GM18867 (cell line): ENCODE results near the gene TBC1D3B.
"Not testable (repeated sequence)": the region's sequence is repeated elsewhere in the genome, so short reads cannot be mapped to it uniquely, and the experiment has no call there.

Source experiments
- ATAC-seq: cut with Tn5 transposase; IDR thresholded peaks from one replicate; pipeline ENCODE4 v1.9.1; 2021; ENCODE audit warnings: mild to moderate bottlenecking, moderate library complexity; ENCODE audit not compliant: unreplicated experiment

TBC1D3B gene

GRCh38 chr17:36201506-36201905 is 25.1 kb upstream of the TBC1D3B start:
- peak; percentile 12 for ATAC-seq

GRCh38 chr17:36201102-36201501 is 24.7 kb upstream of the TBC1D3B start:
- not testable (repeated sequence) for ATAC-seq

GRCh38 chr17:36198831-36199465 is 22.5 kb upstream of the TBC1D3B start:
- ATAC-seq, result peak; percentile 27

- ATAC-seq, result peak; percentile 22
Measured at GRCh38 chr17:36197387-36197703, 20.9 kb upstream of the TBC1D3B start.

GRCh38 chr17:36196131-36196486 is 19.7 kb upstream of the TBC1D3B start:
- ATAC-seq, result no peak

- ATAC-seq, result no peak
Measured at GRCh38 chr17:36195434-36196130, 19.1 kb upstream of the TBC1D3B start.

GRCh38 chr17:36194832-36195433 is 18.5 kb upstream of the TBC1D3B start:
- ATAC-seq, result not testable (repeated sequence)

- ATAC-seq, result not testable (repeated sequence)
Measured at GRCh38 chr17:36194147-36194831, 17.9 kb upstream of the TBC1D3B start.

GRCh38 chr17:36193216-36193775 is 16.9 kb upstream of the TBC1D3B start:
- ATAC-seq, result no peak

- ATAC-seq, result not testable (repeated sequence)
Measured at GRCh38 chr17:36190549-36191330, 14.3 kb upstream of the TBC1D3B start.

- not testable (repeated sequence) for ATAC-seq
Measured at GRCh38 chr17:36189993-36190392, 13.6 kb upstream of the TBC1D3B start.

- peak; percentile 56 for ATAC-seq
Measured at GRCh38 chr17:36188891-36189306, 12.5 kb upstream of the TBC1D3B start.

GRCh38 chr17:36187943-36188665 is 11.7 kb upstream of the TBC1D3B start:
- not testable (repeated sequence) for ATAC-seq

- not testable (repeated sequence) for ATAC-seq
Measured at GRCh38 chr17:36186810-36187763, 10.7 kb upstream of the TBC1D3B start.

- no peak for ATAC-seq
Measured at GRCh38 chr17:36185416-36185815, 9.0 kb upstream of the TBC1D3B start.

GRCh38 chr17:36184023-36184765 is 7.8 kb upstream of the TBC1D3B start:
- no peak for ATAC-seq

- no peak for ATAC-seq
Measured at GRCh38 chr17:36183001-36183971, 6.8 kb upstream of the TBC1D3B start.
